ENCODE measurements around the gene C12orf76.
"Not testable (repeated sequence)": the region's sequence is repeated elsewhere in the genome, so short reads cannot be mapped to it uniquely, and the experiment has no call there.

The C12orf76 gene

DNA sequence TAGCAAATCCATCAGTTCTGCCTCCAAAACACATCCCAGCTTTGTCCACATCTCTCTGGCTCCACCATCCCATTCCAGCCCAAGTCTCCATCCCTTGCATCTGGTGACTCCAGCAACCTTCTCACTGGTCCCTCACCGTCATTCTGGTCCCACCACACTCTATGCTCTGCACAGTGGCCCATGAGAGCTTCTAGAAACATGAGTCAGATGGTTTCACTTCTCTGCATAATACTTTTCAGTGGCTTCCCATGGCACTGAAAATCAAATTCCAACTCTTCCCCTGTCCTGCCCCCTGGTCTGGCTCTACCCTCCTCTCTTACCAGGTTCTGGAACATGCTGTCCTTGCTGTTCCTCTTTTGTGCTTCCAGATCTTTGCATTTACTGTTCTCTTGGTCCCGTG lies 17.2 kb upstream of the C12orf76 start:
- no peak for DNase-seq (ENCODE audit: low read depth in 2 of 2)

DNA sequence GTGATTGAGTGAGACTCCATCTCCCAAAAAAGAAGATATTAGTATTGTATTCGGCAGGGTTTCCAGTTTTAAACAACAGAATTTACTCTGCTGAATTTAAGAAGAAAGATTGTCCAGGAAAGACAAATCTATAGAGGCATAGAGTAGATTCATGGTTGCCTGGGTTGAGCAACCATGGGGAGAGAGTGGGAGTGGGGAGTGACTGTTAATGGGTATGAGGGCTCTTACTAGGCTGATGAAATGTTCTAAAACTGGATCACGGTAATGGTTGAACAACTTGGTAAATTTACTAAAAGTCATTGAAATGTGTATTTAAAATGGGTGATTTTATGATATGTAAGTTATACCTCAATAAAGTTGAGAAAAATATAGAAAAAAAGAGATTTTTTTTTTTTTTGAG lies 13.9 kb upstream of the C12orf76 start:
- no peak for DNase-seq (ENCODE audit: low read depth in 2 of 2)

DNA sequence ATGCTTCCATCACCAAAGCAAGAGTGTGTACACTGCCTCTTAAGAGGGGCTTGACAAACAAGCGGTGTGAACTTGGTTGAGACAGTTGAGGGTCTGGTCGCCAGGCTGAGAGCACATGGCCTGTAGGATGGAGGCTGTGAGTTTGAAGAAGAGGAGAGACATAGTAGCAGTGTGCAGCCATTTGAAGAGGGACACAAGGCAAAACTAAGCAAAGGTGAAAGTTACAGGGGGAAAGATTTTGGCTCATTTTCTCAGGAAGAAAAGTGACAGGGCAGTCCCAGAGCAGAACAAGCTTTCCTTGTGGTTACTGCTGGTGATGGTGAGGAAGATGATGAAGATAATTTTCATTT lies 11.3 kb upstream of the C12orf76 start:
- no peak for DNase-seq (ENCODE audit: low read depth in 2 of 2)

DNA sequence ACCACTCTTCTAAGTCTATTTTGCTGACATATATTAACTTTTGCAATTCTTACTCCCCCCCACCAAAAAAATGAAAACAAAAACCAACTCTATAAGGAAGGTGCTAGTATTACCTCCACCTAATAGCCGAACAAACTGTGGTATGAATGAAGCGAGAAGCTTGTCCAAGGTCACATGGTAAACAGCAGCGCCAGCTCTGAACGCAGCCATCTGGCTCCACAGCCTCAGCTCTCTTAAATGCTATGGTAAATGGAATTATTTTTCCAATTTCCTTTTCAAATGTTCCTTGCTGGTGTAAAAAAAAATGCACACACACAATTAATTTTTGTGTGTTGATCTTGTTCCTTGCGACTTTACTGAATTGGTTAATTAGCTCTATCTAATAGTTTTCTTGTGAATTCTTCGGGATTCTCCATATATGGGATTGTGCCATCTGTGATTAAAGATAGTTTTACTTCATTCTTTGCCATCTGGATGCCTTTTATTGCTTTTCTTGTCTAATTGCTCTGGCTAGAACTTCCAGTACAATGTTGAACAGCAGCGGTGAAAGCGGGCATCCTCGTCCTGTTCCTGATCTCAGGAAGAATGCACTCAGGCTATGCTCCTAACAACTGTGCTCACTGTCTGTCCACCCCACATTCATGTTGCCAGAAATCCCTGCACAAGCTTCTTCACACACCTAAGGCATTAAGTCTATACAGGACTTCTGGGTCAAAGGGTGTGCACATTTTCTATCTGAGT lies 10.7 kb upstream of the C12orf76 start:
- no peak for DNase-seq (ENCODE audit: low read depth in 2 of 2)

DNA sequence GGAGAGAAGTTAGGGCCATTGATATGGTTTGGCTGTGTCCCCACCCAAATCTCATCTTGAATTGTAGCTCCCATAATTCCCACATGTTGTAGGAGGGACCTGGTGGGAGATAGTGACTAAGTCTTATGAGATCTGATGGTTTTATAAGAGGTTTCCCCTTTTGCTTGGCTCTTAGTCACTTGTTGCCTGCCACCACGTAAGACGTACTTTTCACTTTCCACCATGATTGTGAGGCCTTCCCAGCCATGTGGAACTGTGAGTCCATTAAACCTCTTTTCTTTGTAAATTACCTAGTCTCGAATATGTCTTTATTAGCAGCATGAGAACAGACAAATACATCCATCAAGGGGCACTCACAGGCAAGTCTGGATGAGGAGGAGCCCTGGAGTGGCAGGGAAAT lies 8.3 kb upstream of the C12orf76 start:
- not testable (repeated sequence) for DNase-seq (ENCODE audit: low read depth in 2 of 2)

DNA sequence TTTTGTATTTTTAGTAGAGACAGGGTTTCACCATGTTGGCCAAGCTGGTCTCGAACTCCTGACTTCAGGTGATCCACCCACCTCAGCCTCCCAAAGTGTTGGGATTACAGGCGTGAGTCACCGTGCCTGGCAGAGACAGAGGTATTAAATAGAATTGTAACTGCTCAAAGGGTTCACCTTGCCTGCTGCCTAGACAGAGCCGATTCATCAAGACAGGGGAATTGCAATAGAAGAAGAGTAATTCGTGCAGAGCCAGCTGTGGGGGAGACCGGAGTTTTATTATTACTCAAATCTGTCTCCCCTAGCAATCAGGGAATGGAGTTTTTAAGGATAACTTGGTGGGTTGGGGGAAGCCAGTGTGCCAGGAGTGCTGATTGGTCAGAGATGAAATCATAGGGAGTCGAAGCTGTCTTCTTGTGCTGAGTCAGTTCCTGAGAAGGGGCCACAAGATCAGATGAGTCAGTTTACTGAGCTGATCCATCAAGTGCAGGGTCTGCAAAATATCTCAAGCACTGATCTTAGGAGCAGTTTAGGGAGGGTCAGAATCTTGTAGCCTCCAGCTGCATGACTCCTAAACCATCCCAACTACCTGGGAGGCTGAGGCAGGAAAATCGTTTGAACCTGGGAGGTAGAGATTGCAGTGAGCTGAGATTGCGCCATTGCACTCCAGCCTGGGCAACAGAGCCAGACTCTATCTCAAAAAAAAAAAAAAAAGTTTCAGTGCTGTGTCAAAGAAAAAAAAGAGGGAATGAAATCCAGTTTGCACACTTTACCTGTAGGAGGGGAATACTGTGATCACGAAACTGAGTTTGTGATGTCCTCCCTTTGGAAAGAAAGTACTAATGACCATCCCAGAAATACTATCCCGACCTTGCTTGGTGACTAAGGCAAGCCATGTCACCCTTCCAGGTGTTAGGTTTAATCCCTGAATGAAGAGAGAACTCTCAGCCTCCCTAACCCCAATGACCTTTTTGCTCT lies 7.3 kb upstream of the C12orf76 start:
- not testable (repeated sequence) for DNase-seq (ENCODE audit: low read depth in 2 of 2)

DNA sequence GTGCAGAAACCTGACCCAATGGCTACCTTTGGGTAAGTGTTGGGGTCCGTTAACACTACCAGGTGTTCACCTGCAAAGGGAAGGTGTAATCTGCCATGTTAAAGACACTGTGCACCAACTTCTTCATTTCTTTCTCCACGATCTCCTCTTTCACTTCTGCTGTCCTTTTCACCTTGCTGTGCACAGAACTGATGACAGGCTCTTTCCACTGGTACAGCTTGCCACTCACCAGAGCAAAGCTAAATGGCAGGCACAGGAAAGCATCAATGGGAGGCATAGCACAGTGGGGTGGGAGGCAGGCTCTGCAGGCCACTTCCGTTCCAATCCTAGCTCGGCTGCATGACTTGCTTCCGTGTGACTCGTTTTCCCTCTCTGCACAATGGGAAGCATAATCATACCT lies 2.6 kb upstream of the C12orf76 start:
- DNase-seq (ENCODE audit: low read depth in 2 of 2): no peak

DNA sequence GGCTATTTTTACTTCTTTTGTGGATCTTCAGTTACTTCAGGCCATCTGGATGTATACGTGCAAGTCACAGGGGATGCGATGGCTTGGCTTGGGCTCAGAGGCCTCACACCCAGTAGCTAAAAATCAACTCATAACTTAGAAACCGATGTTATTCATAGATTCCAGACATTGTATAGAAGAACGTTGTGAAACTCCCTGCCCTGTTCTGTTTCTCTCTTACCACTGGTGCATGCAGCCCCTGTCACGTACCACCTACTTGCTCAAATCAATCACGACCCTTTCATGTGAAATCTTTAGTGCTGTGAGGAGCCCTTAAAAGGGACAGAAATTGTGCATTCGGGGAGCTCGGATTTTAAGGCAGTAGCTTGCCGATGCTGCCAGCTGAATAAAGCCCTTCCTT lies 1.3 kb upstream of the C12orf76 start:
- DNase-seq (ENCODE audit: low read depth in 2 of 2): not testable (repeated sequence)

DNA sequence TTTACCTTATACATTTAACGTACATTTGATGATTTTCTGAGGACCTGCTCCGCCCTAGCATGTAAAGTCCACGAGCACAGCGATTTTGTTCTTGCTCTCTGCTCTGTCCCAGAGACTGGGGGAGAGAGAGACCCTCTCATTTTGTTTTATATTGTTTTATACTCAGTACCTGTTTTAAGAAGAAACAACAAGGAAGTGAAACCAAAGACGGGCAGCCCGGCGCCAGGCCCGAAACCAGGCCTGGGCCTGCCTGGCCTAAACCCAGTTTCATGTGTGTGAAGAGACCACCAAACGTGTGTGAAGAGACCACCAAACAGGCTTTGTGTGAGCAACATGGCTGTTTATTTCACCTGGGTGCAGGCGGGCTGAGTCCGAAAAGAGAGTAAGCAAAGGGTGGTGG lies 712 bp upstream of the C12orf76 start:
- not testable (repeated sequence) for DNase-seq (ENCODE audit: low read depth in 2 of 2)

DNA sequence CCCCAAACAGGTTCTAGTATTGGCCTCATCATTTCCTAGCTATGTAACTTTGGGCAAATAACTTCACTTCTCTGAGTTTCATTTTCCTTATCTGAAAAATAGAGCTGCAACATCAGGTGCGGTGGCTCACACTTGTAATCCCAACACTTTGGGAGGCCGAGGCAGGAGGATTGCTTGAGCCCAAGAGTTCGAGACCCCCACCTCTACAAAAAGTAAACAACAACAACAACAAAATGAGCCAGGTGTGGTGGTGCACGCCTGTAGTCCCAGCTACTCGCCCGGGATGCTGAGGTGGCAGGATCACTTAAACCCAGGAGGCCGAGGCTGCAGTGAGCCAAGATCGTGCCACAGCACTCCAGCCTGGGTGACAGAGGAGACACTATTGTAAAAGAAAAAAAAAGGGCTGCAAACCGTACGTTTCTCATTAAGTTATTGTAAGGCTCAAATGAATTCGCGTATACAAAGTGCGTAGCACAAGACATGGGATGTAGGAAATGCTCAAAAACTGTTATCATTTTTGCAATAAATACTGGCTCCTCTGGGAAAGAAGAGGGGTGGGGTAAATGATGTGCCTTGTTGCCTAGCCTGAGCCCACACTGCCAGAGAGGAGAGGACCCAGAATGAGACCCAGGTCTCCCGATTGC lies 903 bp downstream of the C12orf76 start:
- DNase-seq (ENCODE audit: low read depth in 2 of 2): no peak

DNA sequence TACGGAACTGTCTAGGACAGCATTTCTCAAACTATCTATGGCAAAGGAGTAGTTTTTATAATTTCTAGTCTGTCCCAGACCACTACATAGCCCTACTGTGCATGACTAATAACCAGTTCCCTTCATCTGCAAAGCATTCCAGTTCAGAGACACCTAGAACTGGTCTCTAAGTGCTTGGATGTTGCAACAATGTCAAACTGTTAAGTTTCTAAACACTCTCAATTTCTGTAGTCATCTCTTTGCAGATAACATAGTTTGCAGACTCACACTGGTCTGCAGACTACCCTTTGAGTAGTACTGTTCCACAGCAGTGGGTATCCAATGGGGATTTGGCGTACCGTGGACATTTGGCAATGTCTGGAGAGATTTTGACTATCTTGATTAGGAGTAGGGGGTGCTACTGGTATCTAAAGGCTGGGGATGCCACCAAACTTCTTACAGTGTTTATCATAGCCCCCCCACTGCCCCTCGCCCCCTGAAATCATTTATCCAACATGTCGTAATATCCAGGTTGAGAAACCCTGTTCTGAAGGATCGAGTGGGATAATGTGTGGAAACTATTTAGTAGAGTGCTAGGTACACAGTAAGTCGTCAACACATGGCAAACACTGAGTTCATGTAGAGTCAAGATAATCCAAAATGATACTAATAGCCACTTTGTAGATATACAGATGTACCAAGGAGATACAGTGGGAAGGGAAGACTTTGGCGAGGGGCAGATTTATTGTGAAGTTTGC lies 1.7 kb downstream of the C12orf76 start:
- no peak for DNase-seq (ENCODE audit: low read depth in 2 of 2)

DNA sequence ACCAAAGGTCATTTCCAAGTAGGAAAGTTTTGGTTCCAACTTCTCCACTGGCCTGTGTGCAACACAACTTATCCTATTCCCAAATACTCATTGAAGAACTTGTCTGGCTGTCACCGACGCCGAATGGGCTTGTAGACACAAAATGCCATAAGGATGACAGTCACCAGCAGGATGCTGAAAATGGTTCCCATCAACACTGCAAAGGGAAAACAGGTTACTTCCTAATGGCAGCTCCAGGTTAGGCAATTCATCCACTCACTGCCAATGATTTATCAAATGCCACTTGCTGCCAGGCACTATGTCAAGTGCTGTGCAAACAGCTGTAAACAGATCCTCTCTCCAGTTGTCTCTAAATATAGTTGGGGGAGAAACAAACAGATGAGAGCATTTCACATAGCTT lies 6.1 kb downstream of the C12orf76 start:
- no peak for DNase-seq (ENCODE audit: low read depth in 2 of 2)

DNA sequence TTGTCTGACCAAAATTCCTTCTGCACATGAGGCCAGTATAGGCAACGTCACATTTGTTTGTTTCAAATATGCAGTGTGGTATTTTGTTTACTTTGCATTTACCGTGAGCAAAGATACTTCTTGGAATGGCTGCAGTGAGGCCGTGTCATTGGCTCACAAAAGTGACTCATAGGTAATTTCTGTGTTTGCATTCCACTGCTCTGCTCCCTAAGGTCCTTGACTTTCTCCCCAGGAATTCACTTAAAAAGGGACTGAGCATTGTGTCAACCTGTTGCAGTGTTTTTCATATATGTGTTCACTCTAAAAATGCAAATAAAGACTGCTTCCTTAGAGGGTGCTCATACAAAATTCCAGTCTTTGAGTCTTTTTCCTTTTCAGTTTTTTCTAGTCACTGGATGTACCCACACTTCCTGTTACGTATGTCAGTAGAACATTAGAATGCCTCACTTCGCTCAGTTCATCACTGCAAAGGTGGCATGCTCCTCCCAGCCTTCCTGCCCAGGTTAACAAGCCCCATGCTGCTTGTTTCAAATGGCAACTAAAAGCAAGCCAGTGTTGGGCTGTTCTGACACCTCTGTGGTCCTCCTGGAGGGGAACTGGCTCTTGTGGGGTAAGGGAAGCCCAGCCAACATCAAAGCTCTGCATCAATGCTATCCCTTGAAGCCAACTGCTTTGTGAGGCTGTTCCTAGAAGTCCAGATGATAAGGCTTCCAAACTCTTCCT lies 9.1 kb downstream of the C12orf76 start:
- no peak for DNase-seq (ENCODE audit: low read depth in 2 of 2)

DNA sequence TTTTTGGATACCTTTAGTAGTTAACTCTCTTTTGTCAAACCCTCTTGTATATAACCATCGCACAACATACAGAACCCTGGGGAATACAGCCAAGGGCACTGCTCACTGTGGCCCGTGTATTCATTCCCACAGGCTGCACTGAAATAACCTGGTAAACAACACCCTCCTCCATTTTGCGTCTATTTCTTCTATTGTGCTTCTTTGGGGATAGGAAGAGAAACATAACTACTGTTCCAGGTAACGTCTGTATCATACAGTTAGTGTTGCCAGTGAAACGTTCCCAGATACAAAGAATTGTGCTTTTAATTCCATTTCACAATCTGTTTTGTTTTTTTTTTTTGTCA lies 9.6 kb downstream of the C12orf76 start:
- no peak for DNase-seq (ENCODE audit: low read depth in 2 of 2)

DNA sequence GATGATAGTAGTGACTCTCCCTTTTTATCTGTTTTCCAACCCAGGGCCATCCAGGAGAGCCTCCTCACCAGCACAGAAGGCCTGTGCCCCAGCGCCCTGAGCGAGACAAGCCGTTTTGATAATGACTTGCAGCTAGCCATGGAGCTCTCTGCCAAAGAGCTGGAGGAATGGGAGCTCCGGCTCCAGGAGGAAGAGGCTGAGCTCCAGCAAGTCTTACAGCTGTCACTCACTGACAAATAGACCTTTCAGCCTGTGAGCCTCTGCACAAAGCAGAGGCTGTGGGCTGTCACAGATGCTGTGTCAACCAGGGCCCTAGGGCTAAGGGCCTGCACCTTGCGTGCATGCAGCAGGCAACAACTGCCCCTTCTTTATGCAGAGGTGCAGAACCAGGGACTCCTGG lies 11.0 kb downstream of the C12orf76 start:
- DNase-seq (ENCODE audit: low read depth in 2 of 2): no peak

DNA sequence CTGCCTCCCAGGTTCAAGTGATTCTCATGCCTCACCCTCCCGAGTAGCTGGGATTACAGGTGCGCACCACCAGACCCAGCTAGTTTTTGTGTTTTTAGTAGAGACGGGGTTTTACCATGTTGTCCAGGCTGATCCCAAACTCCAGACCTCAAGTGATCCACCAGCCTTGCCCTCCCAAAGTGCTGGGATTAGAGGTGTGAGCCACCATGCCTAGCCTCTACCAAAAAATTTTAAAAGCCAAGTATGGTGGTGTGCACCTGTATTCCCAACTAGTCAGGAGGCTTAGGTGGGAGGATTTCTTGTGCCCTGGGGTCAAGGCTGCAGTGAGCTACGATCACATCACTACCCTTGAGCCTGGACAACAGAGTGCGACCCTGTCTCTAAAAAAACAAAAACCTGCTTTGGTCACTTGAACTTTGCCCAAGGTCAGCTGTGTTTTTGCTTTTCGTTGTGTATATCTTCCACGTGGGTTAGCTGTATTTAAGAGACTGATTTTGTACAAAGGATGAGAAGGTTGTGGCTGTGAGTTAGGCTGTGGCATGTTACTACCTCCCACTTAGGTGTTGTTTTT lies 12.7 kb downstream of the C12orf76 start:
- DNase-seq (ENCODE audit: low read depth in 2 of 2): no peak

DNA sequence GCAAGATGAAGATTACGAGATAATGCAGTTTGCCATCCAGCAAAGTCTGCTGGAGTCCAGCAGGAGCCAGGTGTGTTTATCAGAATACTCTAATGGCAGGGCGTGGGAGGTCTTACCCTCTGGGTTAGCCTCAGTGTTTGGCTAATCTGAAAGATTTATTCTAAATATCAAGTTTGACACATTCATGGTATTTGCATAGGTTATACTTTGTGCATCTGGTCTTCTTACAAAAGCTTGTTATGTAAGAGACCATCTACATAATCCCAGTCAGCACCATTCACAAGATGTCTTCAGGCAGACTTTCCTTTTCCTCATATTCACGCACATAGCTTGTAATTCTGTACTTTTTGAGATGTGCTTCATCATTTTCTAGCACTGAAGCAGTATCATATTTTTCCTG lies 14.4 kb downstream of the C12orf76 start:
- no peak for DNase-seq (ENCODE audit: low read depth in 2 of 2)

DNA sequence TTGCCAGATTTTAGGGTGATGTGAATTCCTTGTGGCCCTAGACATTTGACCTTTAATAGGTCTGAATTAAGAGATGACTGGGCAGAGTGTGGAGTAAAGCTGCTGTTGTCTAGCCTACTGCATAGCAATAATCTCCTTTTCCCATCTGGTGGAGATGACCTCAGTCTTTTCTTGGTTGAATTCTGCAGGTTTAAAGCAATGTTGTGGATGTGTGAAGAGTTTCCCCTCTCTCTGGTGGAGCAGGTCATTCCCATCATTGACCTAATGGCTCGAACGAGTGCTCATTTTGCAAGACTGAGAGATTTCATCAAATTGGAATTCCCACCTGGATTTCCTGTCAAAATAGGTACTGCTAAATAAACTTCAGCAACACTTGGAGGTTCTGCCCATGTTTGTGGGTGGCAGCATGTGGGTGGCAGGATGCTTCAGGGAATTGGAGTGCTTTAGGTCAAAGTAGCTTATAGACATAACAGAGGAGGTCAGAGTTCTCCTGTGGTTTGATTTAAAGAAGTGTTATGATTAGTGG lies 19.0 kb downstream of the C12orf76 start:
- no peak for DNase-seq (ENCODE audit: low read depth in 2 of 2)

DNA sequence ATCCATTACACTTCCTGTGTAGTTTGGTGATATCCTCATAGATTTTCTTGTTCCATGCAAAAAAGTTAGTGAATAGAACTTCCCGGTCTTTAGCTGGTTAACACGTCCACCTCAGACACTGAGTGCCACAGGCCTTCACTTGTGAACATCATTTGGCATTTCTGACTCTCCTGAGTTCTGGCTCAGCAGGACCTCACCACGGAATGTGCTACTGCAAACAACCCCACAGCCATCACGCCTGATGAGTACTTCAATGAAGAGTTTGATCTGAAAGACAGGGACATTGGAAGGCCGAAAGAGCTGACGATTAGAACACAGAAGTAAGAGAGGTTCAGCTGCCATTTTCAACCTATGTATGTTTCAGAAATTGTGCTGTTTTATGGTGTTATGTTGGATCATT lies 20.0 kb downstream of the C12orf76 start:
- no peak for DNase-seq (ENCODE audit: low read depth in 2 of 2)

DNA sequence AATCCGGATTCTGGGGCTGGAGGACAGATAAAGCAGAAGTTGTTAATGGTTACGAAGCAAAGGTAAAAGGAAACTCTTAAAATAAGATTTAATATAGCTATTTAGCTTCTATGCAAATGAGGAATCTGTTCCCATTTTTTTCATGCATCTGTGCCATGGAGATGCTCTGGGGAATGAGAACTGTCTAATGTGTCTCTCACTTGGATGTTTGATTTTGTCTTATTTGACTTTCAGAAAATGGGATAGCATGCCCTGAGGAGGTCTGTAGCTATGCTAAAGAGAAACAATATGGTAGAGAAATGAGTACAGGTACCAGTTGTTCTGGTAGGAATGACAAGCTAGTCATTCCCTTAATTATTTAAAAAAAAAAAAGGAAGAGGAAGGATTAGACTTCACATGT lies 24.3 kb downstream of the C12orf76 start:
- no peak for DNase-seq (ENCODE audit: low read depth in 2 of 2)
